ENCODE measurements around the gene CCDC169. TPM values are rescaled to one million over a fixed set of nuclear protein-coding genes. Genes with fewer than 3 reads are reported as not detected.

The CCDC169 gene
- total and polyA plus RNA-seq, 2 of the 4 experiments (the other 2 are of a cell fraction): 0.54 to 0.62 TPM

GRCh38 chr13:36258831-36259230, 38.8 kb downstream of the CCDC169 start:
- Histone ChIP-seq H3K4ac (ENCODE audit: low read depth, low read length) (no peak overlapping the region), H3K23ac (ENCODE audit: low read depth, low read length) (no peak overlapping the region), H2BK120ac (ENCODE audit: low read depth, low read length) (no peak overlapping the region), H3K14ac (replicated peaks; ENCODE audit: low read depth, low read length) (no peak overlapping the region), H4K5ac (ENCODE audit: low read depth, low read length) (no peak overlapping the region), H2BK5ac (ENCODE audit: low read depth, low read length, poor library complexity, severe bottlenecking) (no peak overlapping the region), H3K9me3 (ENCODE audit: control insufficient read depth, insufficient read depth, low read length) (no peaks in the 10 kb centered on the region), H2AFZ (replicated peaks; ENCODE audit: low read length, poor library complexity) (no peak overlapping the region), H3K27me3 (ENCODE audit: control insufficient read depth, insufficient read depth, low read length) (no peaks in the 10 kb centered on the region), H3K79me1 (ENCODE audit: low read depth in 1 of 2, low read length in 2 of 2) (no peaks in the 10 kb centered on the region), H2BK15ac (ENCODE audit: low read depth, low read length) (no peak overlapping the region), H4K20me1 (ENCODE audit: insufficient read depth, low read length) (no peaks in the 10 kb centered on the region), H4K8ac (ENCODE audit: low read depth in 2 of 2, low read length in 2 of 2) (no peak overlapping the region), H3K9me1 (ENCODE audit: insufficient read depth, low read length) (no peaks in the 10 kb centered on the region), H2AK9ac (replicated peaks; ENCODE audit: low read depth, low read length, poor library complexity) (no peak overlapping the region), H3K4me3 (ENCODE audit: insufficient read depth, low read depth, low read length) (no peak overlapping the region), H3K56ac (ENCODE audit: extremely low read depth, insufficient read depth, low read length) (no peak overlapping the region), H4K91ac (ENCODE audit: insufficient read depth, low read depth, low read length) (no peak overlapping the region), H2BK20ac (ENCODE audit: low read depth, low read length) (no peak overlapping the region), H3K9ac (ENCODE audit: low read depth, low read length) (no peak overlapping the region), H3K4me1 (ENCODE audit: control insufficient read depth, insufficient read depth, low read length) (no peaks in the 10 kb centered on the region), H3K4me2 (ENCODE audit: low read depth, low read length) (no peak overlapping the region), H3K36me3 (ENCODE audit: control insufficient read depth, insufficient read depth, low read length) (no peaks in the 10 kb centered on the region), H3K18ac (ENCODE audit: low read depth, low read length) (no peak overlapping the region), H2AK5ac (ENCODE audit: low read depth, low read length) (no peak overlapping the region), H3K27ac (ENCODE audit: insufficient read depth, low read length) (no peak overlapping the region)
- TF ChIP-seq, protein P1, sequence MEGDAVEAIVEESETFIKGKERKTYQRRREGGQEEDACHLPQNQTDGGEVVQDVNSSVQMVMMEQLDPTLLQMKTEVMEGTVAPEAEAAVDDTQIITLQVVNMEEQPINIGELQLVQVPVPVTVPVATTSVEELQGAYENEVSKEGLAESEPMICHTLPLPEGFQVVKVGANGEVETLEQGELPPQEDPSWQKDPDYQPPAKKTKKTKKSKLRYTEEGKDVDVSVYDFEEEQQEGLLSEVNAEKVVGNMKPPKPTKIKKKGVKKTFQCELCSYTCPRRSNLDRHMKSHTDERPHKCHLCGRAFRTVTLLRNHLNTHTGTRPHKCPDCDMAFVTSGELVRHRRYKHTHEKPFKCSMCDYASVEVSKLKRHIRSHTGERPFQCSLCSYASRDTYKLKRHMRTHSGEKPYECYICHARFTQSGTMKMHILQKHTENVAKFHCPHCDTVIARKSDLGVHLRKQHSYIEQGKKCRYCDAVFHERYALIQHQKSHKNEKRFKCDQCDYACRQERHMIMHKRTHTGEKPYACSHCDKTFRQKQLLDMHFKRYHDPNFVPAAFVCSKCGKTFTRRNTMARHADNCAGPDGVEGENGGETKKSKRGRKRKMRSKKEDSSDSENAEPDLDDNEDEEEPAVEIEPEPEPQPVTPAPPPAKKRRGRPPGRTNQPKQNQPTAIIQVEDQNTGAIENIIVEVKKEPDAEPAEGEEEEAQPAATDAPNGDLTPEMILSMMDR (conservative IDR thresholded peaks at IDR 0.05; ENCODE audit: low read depth, low read length): no peak
- TF ChIP-seq MAFK (IDR thresholded peaks at IDR 0.05; ENCODE audit: low read depth, low read length) (no peak), RAD21 (IDR thresholded peaks at IDR 0.05; ENCODE audit: low read length) (no peak), CEBPB (IDR thresholded peaks at IDR 0.05; ENCODE audit: low read depth, low read length) (no peak), SMC3 (IDR thresholded peaks at IDR 0.05; ENCODE audit: low read depth, low read length) (no peak), RCOR1 (IDR thresholded peaks at IDR 0.05; ENCODE audit: insufficient replicate concordance, low read length) (no peak), FOS (IDR thresholded peaks at IDR 0.05; ENCODE audit: low read depth, low read length) (no peak), BHLHE40 (IDR thresholded peaks at IDR 0.05; ENCODE audit: low read depth, low read length) (no peak), NFE2L2 (IDR thresholded peaks at IDR 0.05; ENCODE audit: low read depth, low read length) (no peak), POLR2A (IDR thresholded peaks at IDR 0.05; ENCODE audit: low read depth, low read length) (no peak)
- TF ChIP-seq, protein P2, sequence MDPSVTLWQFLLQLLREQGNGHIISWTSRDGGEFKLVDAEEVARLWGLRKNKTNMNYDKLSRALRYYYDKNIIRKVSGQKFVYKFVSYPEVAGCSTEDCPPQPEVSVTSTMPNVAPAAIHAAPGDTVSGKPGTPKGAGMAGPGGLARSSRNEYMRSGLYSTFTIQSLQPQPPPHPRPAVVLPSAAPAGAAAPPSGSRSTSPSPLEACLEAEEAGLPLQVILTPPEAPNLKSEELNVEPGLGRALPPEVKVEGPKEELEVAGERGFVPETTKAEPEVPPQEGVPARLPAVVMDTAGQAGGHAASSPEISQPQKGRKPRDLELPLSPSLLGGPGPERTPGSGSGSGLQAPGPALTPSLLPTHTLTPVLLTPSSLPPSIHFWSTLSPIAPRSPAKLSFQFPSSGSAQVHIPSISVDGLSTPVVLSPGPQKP (IDR thresholded peaks at IDR 0.05; ENCODE audit: borderline replicate concordance, low read depth, low read length): no peak
- no TSS peak for BruUV-seq (replicated peaks)
- dilution Hi-C loops (cut with HindIII; ENCODE audit: low sequenced_read_pairs, unreplicated experiment): no loop called here
- CTCF ChIA-PET: no interaction called here
- POLR2A ChIA-PET (ENCODE audit: unreplicated experiment): no interaction called here
- intact Hi-C loops (cut with micrococcal nuclease): no loop called here
- ATAC-seq (ENCODE audit: low read depth): no peak
- DNase-seq: no peak
- in situ Hi-C loops (cut with MboI; ENCODE audit: low sequenced_read_pairs): no loop called here
- WGBS, 2 experiments (ENCODE audit: extremely low coverage in 2 of 2, insufficient read length in 1 of 2): 50% methylated on average over 1 of the region's 8 CpGs; no CpG with 5 or more reads in 1 of the 2 experiments

Measured in IMR-90 (cell line).